MCF 10A (cell line): ENCODE measurements around the gene GNAO1. TPM values are rescaled to one million over a fixed set of nuclear protein-coding genes. Genes with fewer than 3 reads are reported as not detected.

Experiments
- BruUV-seq: library from RNA; stranded (reverse); fragments of 400-500 nt; replicated peaks from 2 replicates; lab custom pipeline; 2021; lab: Mats Ljungman, UMichigan
- CTCF ChIA-PET: fragments of 300-600 bp; sonication (Branson Sonifier 250); formaldehyde crosslinking; extraction: SDS; loops from one replicate; lab custom pipeline; 2021; ENCODE audit warnings: antibody characterized with exemption, inconsistent platforms; lab: Yijun Ruan, JAX
- POLR2A ChIA-PET: fragments of 300-600, 350-650 bp; sonication (Branson Sonifier 250); formaldehyde crosslinking; extraction: SDS; loops from one replicate; lab custom pipeline; 2020; ENCODE audit warnings: antibody characterized with exemption, inconsistent platforms; lab: Yijun Ruan, JAX
- DNase-seq: peaks from one replicate; pipeline ENCODE4 v3.0.0-alpha.2; 2018; ENCODE audit not compliant: unreplicated experiment
- H3K27ac Mint-ChIP-seq: one replicate; pipeline ENCODE4 v1.8.0; 2022; ENCODE audit warnings: mild to moderate bottlenecking, low read depth, mixed read lengths; ENCODE audit not compliant: unreplicated experiment
- H3K27me3 Mint-ChIP-seq: one replicate; pipeline ENCODE4 v1.8.0; 2022; ENCODE audit warnings: mixed read lengths; ENCODE audit not compliant: insufficient read depth, unreplicated experiment
- H3K36me3 Mint-ChIP-seq: one replicate; pipeline ENCODE4 v1.8.0; 2022; ENCODE audit warnings: mild to moderate bottlenecking, moderate library complexity, mixed read lengths; ENCODE audit not compliant: insufficient read depth, unreplicated experiment
- H3K4me1 Mint-ChIP-seq: one replicate; pipeline ENCODE4 v1.8.0; 2022; ENCODE audit warnings: mixed read lengths; ENCODE audit not compliant: insufficient read depth, unreplicated experiment
- H3K4me3 Mint-ChIP-seq: one replicate; pipeline ENCODE4 v1.8.0; 2022; ENCODE audit warnings: mild to moderate bottlenecking, moderate library complexity, mixed read lengths; ENCODE audit not compliant: unreplicated experiment
- H3K9me3 Mint-ChIP-seq: one replicate; pipeline ENCODE4 v1.8.0; 2022; ENCODE audit warnings: mixed read lengths; ENCODE audit not compliant: unreplicated experiment
- intact Hi-C: fragments of 100-400 bp; cut with micrococcal nuclease; formaldehyde crosslinking; loops from 2 replicates; pipeline ENCODE4 v1.14.1; 2022
- total RNA-seq: library from RNA; stranded (reverse); gene quantifications from 2 replicates; pipeline ENCODE4 v1.2.3, GENCODE V29; 2022
- TF ChIP-seq, protein P1 (sequence below): fragments of 200-600 bp; IDR thresholded peaks from one replicate; pipeline ENCODE4 v1.8.0; 2022; ENCODE audit warnings: antibody characterized with exemption, mild to moderate bottlenecking; ENCODE audit not compliant: unreplicated experiment

GNAO1 gene
- total RNA-seq, 1 experiment from 2014 or later = 0.44 TPM

GRCh38 chr16:56309008-56309407, 117.7 kb downstream of the GNAO1 start:
- no TSS peak for BruUV-seq
- POLR2A ChIA-PET = no interaction called here
- Mint-ChIP-seq H3K27ac (no peak overlapping the region), H3K27me3 (peaks cover 38% of the 10 kb centered on the region), H3K4me1 (no peaks in the 10 kb centered on the region), H3K36me3 (peaks cover 7% of the 10 kb centered on the region), H3K4me3 (no peak overlapping the region), H3K9me3 (no peaks in the 10 kb centered on the region)
- intact Hi-C loops = no loop called here
- DNase-seq = no peak
- CTCF ChIA-PET = interaction anchor here (1.9 kb wide), 1 partner anchor 9 kb away, joined by 16 read pairs; no protein-coding TSS in a partner anchor
- TF ChIP-seq, protein P1, sequence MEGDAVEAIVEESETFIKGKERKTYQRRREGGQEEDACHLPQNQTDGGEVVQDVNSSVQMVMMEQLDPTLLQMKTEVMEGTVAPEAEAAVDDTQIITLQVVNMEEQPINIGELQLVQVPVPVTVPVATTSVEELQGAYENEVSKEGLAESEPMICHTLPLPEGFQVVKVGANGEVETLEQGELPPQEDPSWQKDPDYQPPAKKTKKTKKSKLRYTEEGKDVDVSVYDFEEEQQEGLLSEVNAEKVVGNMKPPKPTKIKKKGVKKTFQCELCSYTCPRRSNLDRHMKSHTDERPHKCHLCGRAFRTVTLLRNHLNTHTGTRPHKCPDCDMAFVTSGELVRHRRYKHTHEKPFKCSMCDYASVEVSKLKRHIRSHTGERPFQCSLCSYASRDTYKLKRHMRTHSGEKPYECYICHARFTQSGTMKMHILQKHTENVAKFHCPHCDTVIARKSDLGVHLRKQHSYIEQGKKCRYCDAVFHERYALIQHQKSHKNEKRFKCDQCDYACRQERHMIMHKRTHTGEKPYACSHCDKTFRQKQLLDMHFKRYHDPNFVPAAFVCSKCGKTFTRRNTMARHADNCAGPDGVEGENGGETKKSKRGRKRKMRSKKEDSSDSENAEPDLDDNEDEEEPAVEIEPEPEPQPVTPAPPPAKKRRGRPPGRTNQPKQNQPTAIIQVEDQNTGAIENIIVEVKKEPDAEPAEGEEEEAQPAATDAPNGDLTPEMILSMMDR = no peak

GRCh38 chr16:56310690-56311089, 119.4 kb downstream of the GNAO1 start:
- Mint-ChIP-seq H3K9me3 (no peaks in the 10 kb centered on the region), H3K27me3 (peaks cover 38% of the 10 kb centered on the region), H3K36me3 (peaks cover 7% of the 10 kb centered on the region), H3K4me3 (no peak overlapping the region), H3K27ac (no peak overlapping the region), H3K4me1 (no peaks in the 10 kb centered on the region)
- TF ChIP-seq, protein P1 = no peak
- CTCF ChIA-PET = interaction anchor here (0.5 kb wide), 1 partner anchor 65 kb away, joined by 3 read pairs; no protein-coding TSS in a partner anchor
- no peak for DNase-seq
- no TSS peak for BruUV-seq
- POLR2A ChIA-PET = no interaction called here
- intact Hi-C loops = loop anchor here (10.0 kb wide), 2 partner anchors 456 to 846 kb away; no protein-coding TSS in a partner anchor

GRCh38 chr16:56311208-56312027, 120.1 kb downstream of the GNAO1 start:
- no peak for DNase-seq
- no peaks in the 10 kb centered on the region for H3K4me1 Mint-ChIP-seq
- H3K27ac Mint-ChIP-seq = no peak overlapping the region
- intact Hi-C loops = loop anchor here (10.0 kb wide), 2 partner anchors 457 to 847 kb away; no protein-coding TSS in a partner anchor
- BruUV-seq = no TSS peak
- no peaks in the 10 kb centered on the region for H3K9me3 Mint-ChIP-seq
- H3K27me3 Mint-ChIP-seq = peaks cover 40% of the 10 kb centered on the region
- H3K36me3 Mint-ChIP-seq = peaks cover 7% of the 10 kb centered on the region
- H3K4me3 Mint-ChIP-seq = no peak overlapping the region
- TF ChIP-seq, protein P1 = no peak
- ChIA-PET CTCF (interaction anchor here (0.5 to 0.9 kb wide), 3 partner anchors 8 to 79 kb away, joined by 3 to 6 read pairs (median 3); no protein-coding TSS in a partner anchor), POLR2A (no interaction called here)

DNA sequence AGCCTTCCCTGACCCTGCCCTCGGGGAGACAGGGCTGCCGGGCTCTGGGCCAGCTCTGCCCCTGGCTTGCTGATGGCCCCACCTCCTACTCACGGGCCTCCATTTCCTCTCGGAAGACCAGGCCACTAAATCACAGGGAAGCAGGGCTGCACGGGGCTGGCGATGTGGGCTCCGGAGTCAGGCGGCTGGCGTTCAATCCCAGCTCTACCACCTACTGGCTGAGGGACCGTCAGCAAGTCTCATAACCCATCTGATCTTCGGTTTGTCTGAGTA, 120.7 kb downstream of the GNAO1 start:
- intact Hi-C loops = loop anchor here (10.0 kb wide), 2 partner anchors 457 to 847 kb away; no protein-coding TSS in a partner anchor

More for the DNA sequence above, 120.7 kb downstream of the GNAO1 start:
- ChIA-PET POLR2A (no interaction called here), CTCF (interaction anchor here (0.6 to 0.9 kb wide), 4 partner anchors 9 to 391 kb away, joined by 3 to 6 read pairs (median 4); no protein-coding TSS in a partner anchor)
- no TSS peak for BruUV-seq
- DNase-seq = no peak
- H3K36me3 Mint-ChIP-seq = peaks cover 7% of the 10 kb centered on the region
- no peak overlapping the region for H3K27ac Mint-ChIP-seq
- H3K27me3 Mint-ChIP-seq = peaks cover 45% of the 10 kb centered on the region
- H3K4me1 Mint-ChIP-seq = no peaks in the 10 kb centered on the region
- H3K4me3 Mint-ChIP-seq = no peak overlapping the region
- TF ChIP-seq, protein P1 = no peak
- no peaks in the 10 kb centered on the region for H3K9me3 Mint-ChIP-seq
